A673 (cell line): ENCODE results near the gene MAP6.

Experiments used
- CTCF ChIP-seq: fragments of 300-800, 200-600 bp; sonication (generic); conservative IDR thresholded peaks from 2 replicates; pipeline ENCODE4 v1.5.1; 2017; ENCODE audit warnings: low read depth, mild to moderate bottlenecking, antibody characterized with exemption, low read length, moderate library complexity, mixed read lengths
- EZH2 ChIP-seq: fragments of 200-600 bp; sonication (generic); IDR thresholded peaks from 2 replicates; pipeline ENCODE4 v1.6.1; 2017; ENCODE audit warnings: borderline replicate concordance, low read depth, mild to moderate bottlenecking, mixed read lengths, antibody characterized with exemption, low read length; ENCODE audit not compliant: poor library complexity, severe bottlenecking

GRCh38 chr11:75633409-75634066, 35.3 kb downstream of the MAP6 start:
- no peak for TF ChIP-seq CTCF
- no peak for TF ChIP-seq EZH2
